Subcutaneous abdominal adipose tissue (tissue), 5 donors: Measurements from ENCODE around the gene OSBPL3.

Experiments used
- H3K27ac ChIP-seq: one replicate; pipeline ENCODE4 v1.7.0; 2013; ENCODE audit warnings: low read depth, mild to moderate bottlenecking, inconsistent platforms, low read length, moderate library complexity
- H3K27me3 ChIP-seq, 5 donors: one replicate each; pipeline ENCODE4 v1.7.0; 2013; ENCODE audit warnings: low read length in 5 of 5, inconsistent platforms in 1 of 5; ENCODE audit not compliant: control insufficient read depth in 5 of 5, insufficient read depth in 4 of 5
- H3K36me3 ChIP-seq, 5 donors: one replicate each; pipeline ENCODE4 v1.7.0; 2013; ENCODE audit warnings: low read length in 5 of 5; ENCODE audit not compliant: control insufficient read depth in 5 of 5, insufficient read depth in 5 of 5
- H3K4me1 ChIP-seq, 5 donors: one replicate each; pipeline ENCODE4 v1.7.0; 2013; ENCODE audit warnings: low read length in 5 of 5, mild to moderate bottlenecking in 3 of 5, moderate library complexity in 1 of 5; ENCODE audit not compliant: control insufficient read depth in 5 of 5, insufficient read depth in 5 of 5
- H3K4me3 ChIP-seq, 5 donors: one replicate each; pipeline ENCODE4 v1.7.0; 2013; ENCODE audit warnings: low read length in 5 of 5, low read depth in 1 of 5
- H3K9ac ChIP-seq, 5 donors: one replicate each; pipeline ENCODE4 v1.7.0; 2013; ENCODE audit warnings: low read length in 5 of 5, mild to moderate bottlenecking in 4 of 5, moderate library complexity in 3 of 5
- H3K9me3 ChIP-seq, 5 donors: one replicate each; pipeline ENCODE4 v1.7.0; 2013; ENCODE audit warnings: low read length in 5 of 5; ENCODE audit not compliant: control insufficient read depth in 5 of 5
- donor health status: healthy.
- donor health status: healthy.
- donor health status: healthy.
- donor health status: healthy.
- donor health status: healthy.

OSBPL3 gene

DNA sequence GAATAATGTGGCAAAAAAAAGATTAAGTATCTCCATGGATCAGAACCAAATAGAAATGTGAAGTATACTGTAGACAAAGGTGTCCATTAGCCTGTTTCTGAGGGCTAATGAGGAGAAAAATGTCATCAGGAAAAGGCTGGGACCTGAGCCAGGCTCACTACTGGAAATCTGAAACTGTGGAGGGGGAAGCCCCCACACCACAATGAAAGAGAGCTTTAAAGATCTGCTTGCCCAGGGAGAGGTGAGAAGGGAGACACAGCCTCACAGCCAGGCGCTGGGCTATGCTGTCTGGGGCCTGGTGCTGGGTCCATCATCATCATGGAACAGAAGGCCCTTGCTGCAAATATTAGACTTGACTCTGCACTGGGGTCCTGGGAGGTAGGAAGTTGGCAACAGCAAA, 90.4 kb downstream of the OSBPL3 start:
- no peak overlapping the region for H3K27ac ChIP-seq
- no peaks in the 10 kb centered on the region for H3K36me3 ChIP-seq
- no peak overlapping the region for H3K9ac ChIP-seq
- H3K4me1 ChIP-seq = no peaks in the 10 kb centered on the region
- no peaks in the 10 kb centered on the region for H3K9me3 ChIP-seq
- H3K4me3 ChIP-seq = no peak overlapping the region
- H3K27me3 ChIP-seq = no peaks in the 10 kb centered on the region

DNA sequence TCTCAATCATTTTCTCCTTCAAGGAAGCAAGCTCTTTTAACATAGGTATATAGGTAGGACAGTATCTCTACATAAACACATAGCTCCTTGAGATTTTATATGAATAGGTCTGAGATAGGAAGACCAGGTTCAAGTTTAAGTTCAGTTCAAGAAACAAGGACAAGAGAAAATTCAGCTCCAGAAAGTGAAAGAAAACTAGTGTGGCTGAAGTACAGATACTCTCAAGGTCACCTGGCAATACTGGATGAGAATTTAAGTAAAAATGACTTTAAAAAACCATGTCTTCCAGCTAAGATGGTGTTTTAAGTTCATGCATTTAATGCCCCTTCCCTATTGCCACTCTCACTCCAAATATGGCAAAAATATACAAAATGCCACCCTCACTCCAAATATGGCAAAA, 91.3 kb downstream of the OSBPL3 start:
- H3K9ac ChIP-seq = no peak overlapping the region
- H3K27ac ChIP-seq = no peak overlapping the region
- H3K4me3 ChIP-seq = no peak overlapping the region
- no peaks in the 10 kb centered on the region for H3K36me3 ChIP-seq
- peaks cover 0 to 4% (median 0%) of the 10 kb centered on the region in 5 donors for H3K4me1 ChIP-seq
- no peaks in the 10 kb centered on the region for H3K27me3 ChIP-seq
- H3K9me3 ChIP-seq = no peaks in the 10 kb centered on the region

DNA sequence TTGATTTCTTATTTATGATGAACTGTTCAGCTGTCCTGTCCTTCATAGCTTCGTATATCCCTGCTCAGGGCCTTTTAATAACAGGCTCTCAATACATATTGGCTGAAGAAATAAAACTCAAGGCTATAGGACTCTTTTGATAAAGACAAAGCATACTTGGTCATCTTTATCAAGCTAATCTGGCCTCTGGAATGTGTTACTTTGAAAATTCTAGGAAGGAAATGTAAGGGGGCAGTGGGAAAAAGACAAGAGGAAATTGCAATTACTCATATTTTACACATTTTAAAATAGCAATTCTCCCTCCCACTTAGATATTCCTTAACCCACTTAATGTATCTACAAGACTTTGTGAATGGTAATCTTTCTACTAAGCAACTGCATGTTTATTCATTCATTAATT, 94.3 kb downstream of the OSBPL3 start:
- no peak overlapping the region for H3K4me3 ChIP-seq
- H3K9ac ChIP-seq = no peak overlapping the region
- H3K4me1 ChIP-seq = peaks cover 0 to 15% (median 6%) of the 10 kb centered on the region in 5 donors
- H3K27me3 ChIP-seq = no peaks in the 10 kb centered on the region
- H3K27ac ChIP-seq = no peak overlapping the region
- no peaks in the 10 kb centered on the region for H3K9me3 ChIP-seq
- no peaks in the 10 kb centered on the region for H3K36me3 ChIP-seq

DNA sequence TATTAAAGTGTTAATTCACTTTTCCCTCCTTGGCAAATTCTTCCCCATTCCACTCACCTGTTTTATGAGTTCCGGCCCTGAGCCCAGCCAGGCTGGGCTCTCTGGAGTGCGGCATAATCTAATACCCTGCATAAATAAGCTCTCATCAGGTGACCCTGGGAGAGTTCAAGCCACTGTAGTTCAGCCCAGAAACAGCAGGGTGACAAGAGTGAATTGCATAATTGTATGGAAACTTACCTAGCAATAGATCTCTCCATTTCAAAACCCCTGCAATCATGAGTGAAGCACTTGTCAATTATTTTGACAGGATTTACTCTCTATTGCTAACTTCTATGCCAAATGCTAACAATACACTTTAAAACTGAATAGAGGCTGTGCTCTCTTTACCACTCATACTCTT, 94.7 kb downstream of the OSBPL3 start:
- H3K36me3 ChIP-seq = no peaks in the 10 kb centered on the region
- no peaks in the 10 kb centered on the region for H3K27me3 ChIP-seq
- H3K9ac ChIP-seq = no peak overlapping the region
- H3K9me3 ChIP-seq = no peaks in the 10 kb centered on the region
- H3K4me1 ChIP-seq = peaks cover 0 to 15% (median 6%) of the 10 kb centered on the region in 5 donors
- no peak overlapping the region for H3K27ac ChIP-seq
- no peak overlapping the region for H3K4me3 ChIP-seq

DNA sequence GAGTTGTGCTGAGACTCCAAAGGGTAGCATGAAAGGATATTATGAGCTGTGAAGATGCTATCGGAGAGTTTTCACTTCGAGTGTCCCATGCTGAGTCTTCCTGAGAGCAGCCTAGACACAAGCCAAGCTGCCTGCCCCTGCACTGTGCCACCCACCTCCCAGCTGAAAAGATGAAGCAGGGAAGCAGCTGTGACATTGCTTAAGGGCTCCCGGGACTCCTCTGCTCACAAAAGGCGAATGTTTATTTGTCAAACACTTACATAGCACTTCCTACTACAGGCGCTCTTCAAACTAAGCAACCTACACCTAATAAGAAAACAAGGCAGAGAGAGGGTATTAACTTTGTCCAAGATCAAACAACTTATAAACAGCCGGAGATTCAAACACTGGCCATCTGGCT, 95.6 kb downstream of the OSBPL3 start:
- no peaks in the 10 kb centered on the region for H3K36me3 ChIP-seq
- H3K4me1 ChIP-seq = peaks cover 0 to 15% (median 6%) of the 10 kb centered on the region in 5 donors
- H3K9ac ChIP-seq = no peak overlapping the region
- H3K9me3 ChIP-seq = no peaks in the 10 kb centered on the region
- H3K4me3 ChIP-seq = no peak overlapping the region
- H3K27me3 ChIP-seq = no peaks in the 10 kb centered on the region
- no peak overlapping the region for H3K27ac ChIP-seq

DNA sequence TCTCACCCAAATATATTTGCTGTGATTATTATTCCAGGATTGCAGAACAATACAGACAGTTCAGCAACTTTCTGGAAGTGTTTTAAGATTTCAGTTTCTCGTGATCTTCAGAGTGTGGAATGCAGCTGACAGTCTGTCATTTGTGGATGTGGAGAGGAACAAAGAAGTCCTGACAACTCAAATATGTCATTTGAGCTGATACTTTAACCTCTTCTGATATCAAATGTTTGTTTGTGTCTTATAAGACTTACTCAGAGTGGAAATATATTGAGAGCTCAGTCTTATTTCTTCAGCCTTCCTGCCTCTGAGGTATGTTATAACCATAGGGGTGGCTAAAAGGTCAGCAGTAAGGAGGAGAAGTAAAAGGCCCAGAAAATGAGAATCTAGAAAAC, 96.4 kb downstream of the OSBPL3 start:
- Histone ChIP-seq H3K9ac (no peak overlapping the region), H3K27me3 (no peaks in the 10 kb centered on the region), H3K36me3 (no peaks in the 10 kb centered on the region), H3K4me3 (no peak overlapping the region), H3K4me1 (peaks cover 0 to 19% (median 6%) of the 10 kb centered on the region in 5 donors), H3K27ac (no peak overlapping the region), H3K9me3 (no peaks in the 10 kb centered on the region)

DNA sequence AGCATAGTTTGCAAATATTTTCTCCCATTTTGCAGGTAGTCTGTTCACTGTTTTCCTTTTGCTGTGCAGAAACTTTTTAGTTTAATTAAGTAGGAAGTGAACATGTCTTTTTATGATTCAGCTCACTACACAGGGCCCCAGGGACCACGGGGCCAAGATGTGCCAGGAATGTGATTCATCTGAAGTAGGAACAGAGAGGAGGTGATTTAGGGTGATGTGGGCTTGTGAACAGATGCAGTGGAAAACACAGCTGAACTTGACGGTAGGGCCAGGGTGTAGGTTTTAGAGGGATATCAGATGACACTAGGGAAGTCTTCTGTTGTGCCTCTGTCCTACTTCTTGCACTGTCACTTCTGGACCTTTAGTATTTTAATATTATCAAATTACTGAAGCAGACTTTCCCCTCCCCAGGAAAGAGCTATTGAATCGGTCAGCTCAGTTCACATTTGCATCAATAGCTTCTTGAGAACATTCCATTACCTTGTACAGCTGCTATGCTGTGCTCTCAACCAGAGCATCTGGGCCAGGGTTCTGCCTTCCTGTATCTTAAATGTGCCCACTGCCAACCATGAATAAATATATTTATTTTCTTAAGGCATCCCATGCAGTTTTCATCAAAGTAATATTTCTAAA, 96.9 kb downstream of the OSBPL3 start:
- no peak overlapping the region for H3K9ac ChIP-seq
- no peak overlapping the region for H3K4me3 ChIP-seq
- no peaks in the 10 kb centered on the region for H3K36me3 ChIP-seq
- no peaks in the 10 kb centered on the region for H3K9me3 ChIP-seq
- H3K27ac ChIP-seq = no peak overlapping the region
- peaks cover 0 to 19% (median 6%) of the 10 kb centered on the region in 5 donors for H3K4me1 ChIP-seq
- no peaks in the 10 kb centered on the region for H3K27me3 ChIP-seq

DNA sequence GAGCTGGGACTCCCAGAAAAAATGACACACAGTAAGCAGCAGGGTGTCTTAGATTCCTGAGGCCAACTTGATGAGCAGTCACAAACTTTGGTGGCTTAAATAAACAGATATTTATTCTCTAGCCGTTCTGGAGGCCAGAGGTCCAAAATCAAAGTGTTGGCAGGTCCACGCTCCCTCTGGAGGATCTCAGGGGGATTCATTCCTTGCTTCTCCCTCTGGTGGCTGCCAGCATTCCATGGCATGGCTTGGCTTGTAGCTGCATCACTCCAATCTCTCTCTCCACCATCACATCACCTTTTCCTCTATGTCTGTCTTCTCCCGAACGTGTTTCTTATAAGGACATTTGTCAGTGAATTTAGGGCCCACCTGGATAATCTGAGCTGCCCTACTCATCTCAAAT, 98.4 kb downstream of the OSBPL3 start:
- no peak overlapping the region for H3K4me3 ChIP-seq
- H3K9ac ChIP-seq = no peak overlapping the region
- no peak overlapping the region for H3K27ac ChIP-seq
- H3K36me3 ChIP-seq = no peaks in the 10 kb centered on the region
- H3K9me3 ChIP-seq = no peaks in the 10 kb centered on the region
- H3K4me1 ChIP-seq = peaks cover 0 to 27% (median 9%) of the 10 kb centered on the region in 5 donors
- no peaks in the 10 kb centered on the region for H3K27me3 ChIP-seq

DNA sequence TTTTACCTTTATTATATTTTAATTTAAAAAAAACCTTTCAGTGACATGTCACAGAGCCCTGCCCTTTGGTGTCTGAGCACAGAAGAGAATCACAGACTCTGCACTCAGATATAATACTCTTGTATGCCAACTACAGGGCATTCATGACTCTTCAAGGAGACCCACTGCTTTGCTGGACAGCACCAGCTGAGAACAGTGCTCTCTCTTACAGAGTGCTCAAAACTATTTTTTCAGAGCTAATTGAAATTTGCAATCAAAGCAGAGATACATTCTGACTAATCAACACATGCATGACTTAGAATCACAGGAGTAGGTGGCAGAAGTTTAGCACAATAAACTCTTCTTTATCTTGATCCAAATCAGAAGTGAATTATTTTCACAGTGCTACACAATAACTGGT, 99.1 kb downstream of the OSBPL3 start:
- Histone ChIP-seq H3K27me3 (no peaks in the 10 kb centered on the region), H3K9me3 (no peaks in the 10 kb centered on the region), H3K36me3 (no peaks in the 10 kb centered on the region), H3K4me1 (peaks cover 0 to 27% (median 9%) of the 10 kb centered on the region in 5 donors), H3K9ac (no peak overlapping the region), H3K27ac (no peak overlapping the region), H3K4me3 (no peak overlapping the region)

DNA sequence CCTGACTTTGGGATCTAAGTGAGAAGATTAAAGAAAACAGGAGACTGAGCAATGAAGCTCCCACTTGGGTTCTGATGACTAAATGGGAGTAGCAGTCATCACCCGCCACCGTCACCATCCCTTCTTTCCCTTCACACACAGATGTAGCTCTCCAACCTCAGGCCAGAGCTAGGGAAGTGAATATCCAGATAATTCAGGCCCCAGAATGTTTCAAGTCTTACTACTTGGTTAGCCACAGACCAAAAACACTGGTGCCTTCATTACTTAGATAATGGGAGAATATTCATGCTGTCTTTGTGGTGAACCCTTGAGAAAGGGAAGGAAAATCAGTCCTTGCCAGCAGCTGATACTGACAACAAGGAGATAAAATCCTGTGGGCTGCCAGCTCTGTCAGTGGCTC, 100.7 kb downstream of the OSBPL3 start:
- Histone ChIP-seq H3K9me3 (no peaks in the 10 kb centered on the region), H3K4me1 (peaks cover 0 to 27% (median 8%) of the 10 kb centered on the region in 5 donors), H3K36me3 (no peaks in the 10 kb centered on the region), H3K27me3 (no peaks in the 10 kb centered on the region), H3K27ac (no peak overlapping the region), H3K9ac (no peak overlapping the region), H3K4me3 (no peak overlapping the region)
